Ishikawa (cell line): ENCODE measurements around the gene KIRREL3.

Experiments
- CEBPB ChIP-seq: IDR thresholded peaks from 2 replicates; pipeline ENCODE4 v1.6.1; 2012
- CREB1 ChIP-seq: IDR thresholded peaks from 2 replicates; pipeline ENCODE4 v1.6.1; 2012; ENCODE audit warnings: low read depth
- EGR1 ChIP-seq: IDR thresholded peaks from 2 replicates; pipeline ENCODE4 v1.6.1; 2012
- EP300 ChIP-seq: IDR thresholded peaks from 2 replicates; pipeline ENCODE4 v1.6.1; 2012; ENCODE audit warnings: borderline replicate concordance
- FOXM1 ChIP-seq: IDR thresholded peaks from 2 replicates; pipeline ENCODE4 v1.6.1; 2012; ENCODE audit warnings: low read depth, borderline replicate concordance
- NFIC ChIP-seq: IDR thresholded peaks from 2 replicates; pipeline ENCODE4 v1.6.1; 2012
- RAD21 ChIP-seq: IDR thresholded peaks from 2 replicates; pipeline ENCODE4 v1.6.1; 2012; ENCODE audit warnings: low read depth
- REST ChIP-seq: IDR thresholded peaks from 2 replicates; pipeline ENCODE4 v1.6.1; 2012; ENCODE audit warnings: low read depth, mild to moderate bottlenecking
- TAF1 ChIP-seq: IDR thresholded peaks from 2 replicates; pipeline ENCODE4 v1.6.1; 2012; ENCODE audit warnings: low read depth, mild to moderate bottlenecking
- TCF12 ChIP-seq: IDR thresholded peaks from 2 replicates; pipeline ENCODE4 v1.6.1; 2012; ENCODE audit warnings: low read depth
- TEAD4 ChIP-seq: IDR thresholded peaks from 2 replicates; pipeline ENCODE4 v1.6.1; 2012
- YY1 ChIP-seq: IDR thresholded peaks from 2 replicates; pipeline ENCODE4 v1.6.1; 2012; ENCODE audit warnings: low read depth
- ZBTB7A ChIP-seq: IDR thresholded peaks from 2 replicates; pipeline ENCODE4 v1.6.1; 2012; ENCODE audit warnings: low read depth
- TF ChIP-seq, protein P1 (sequence below): IDR thresholded peaks from 2 replicates; pipeline ENCODE4 v1.6.1; 2012
- TF ChIP-seq, protein P2 (sequence below): IDR thresholded peaks from 2 replicates; pipeline ENCODE4 v1.6.1; 2012

The KIRREL3 gene

GRCh38 chr11:126492331-126493082 is 508.1 kb downstream of the KIRREL3 start:
- TF ChIP-seq RAD21 (no peak), REST (no peak), TCF12 (no peak)

DNA sequence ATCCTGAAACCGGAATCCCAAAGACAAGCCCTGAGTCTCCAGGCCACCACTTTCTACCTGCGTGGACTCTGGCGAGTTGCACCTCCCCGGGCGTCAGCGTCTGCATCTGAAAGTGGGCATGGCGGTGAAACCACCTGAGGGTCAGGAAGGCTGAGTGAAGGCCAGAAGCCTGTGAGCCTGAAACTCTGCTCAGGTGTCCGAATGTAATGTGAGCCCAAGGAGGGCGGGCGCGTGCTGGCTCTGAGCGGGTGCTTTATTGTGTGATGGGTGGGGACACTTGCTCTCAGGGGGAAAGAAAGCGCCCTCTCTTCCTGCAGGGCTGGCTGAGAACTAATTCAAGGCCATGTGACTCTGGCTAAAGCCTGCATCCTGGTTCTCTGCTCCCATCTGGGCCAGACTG is 509.5 kb downstream of the KIRREL3 start:
- TF ChIP-seq NFIC: no peak
- TF ChIP-seq, protein P1, sequence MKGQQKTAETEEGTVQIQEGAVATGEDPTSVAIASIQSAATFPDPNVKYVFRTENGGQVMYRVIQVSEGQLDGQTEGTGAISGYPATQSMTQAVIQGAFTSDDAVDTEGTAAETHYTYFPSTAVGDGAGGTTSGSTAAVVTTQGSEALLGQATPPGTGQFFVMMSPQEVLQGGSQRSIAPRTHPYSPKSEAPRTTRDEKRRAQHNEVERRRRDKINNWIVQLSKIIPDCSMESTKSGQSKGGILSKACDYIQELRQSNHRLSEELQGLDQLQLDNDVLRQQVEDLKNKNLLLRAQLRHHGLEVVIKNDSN: peak; percentile 81
- no peak for TF ChIP-seq EP300

DNA sequence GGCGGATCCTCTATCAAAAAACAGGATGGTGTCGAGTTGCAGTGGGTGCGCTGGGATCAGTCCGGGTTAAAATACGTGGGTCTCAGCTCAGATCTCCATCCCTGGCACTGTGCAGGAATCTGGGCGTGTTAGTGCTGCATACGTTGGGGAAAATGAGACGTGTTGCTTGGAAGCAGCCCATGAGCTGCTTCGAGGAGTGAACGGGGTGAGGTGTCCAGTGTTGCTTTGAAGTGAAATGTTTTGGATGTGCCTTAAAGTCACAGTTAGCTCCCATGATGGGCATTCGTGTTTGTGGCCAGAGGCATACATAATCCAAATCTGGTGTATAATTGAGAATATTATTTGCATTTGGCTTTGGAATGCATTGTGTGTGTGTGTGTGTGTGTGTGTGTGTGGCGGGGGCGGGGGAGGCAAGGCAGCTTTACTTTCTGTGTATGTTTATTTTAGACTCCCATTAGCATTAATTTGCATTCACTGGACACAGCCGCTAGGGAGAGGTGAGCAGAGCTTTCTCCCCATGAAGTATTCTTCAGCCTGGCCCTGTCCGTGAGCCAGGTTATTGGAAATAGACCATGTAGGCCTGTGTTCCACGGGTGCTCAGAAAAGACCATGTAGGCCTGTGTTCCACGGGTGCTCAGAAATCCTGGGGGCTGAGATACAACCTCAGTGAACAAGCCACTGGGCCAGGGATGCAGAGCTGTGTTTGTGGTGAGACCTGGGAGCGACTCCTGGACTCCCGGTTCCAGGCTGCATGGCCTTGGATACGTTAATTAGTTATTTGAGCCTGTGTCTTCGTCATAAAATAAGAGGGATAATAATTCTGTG is 510.5 kb downstream of the KIRREL3 start:
- TF ChIP-seq RAD21 (no peak), TEAD4 (no peak), CREB1 (no peak), YY1 (no peak), EP300 (no peak), ZBTB7A (no peak), EGR1 (no peak), TAF1 (no peak), FOXM1 (no peak), NFIC (no peak)

DNA sequence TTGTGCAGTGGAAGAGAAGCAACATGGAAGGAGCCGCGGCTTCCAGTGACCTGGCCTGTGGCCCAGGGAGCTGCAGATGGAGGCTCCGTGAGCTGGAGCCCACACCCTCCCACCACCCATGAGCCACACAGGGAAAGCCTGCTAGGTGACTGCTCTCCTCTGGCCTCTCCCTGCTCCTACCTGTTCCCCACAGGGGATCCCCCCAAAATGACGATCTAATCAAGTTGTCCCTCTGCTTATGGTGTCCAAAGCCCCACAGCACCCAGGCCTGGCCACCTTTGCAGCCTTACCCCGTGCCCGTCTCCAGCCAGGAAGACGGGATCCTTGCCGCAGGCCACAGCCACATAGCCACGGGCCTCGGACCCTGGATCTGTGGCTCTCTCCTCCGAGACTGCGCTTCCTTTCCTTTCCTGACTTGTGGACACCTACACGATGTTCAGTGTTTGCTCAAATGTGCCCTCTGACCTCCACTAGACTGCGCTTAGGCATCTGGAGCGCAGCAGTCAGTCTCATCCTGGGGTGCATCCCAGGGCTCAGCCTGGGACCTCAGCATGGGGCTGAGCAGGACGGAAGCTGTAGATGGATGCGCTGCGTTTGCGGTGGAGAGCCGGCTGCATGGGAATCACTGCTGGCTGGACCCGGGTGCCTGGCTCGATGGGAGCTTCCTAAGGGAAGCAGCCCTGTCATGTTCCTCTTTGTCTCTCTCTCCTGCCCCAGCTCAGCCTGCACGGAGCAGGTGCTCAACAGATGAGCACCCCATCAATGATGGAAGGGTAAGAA is 511.8 kb downstream of the KIRREL3 start:
- TF ChIP-seq NFIC: no peak
- no peak for TF ChIP-seq FOXM1
- TF ChIP-seq EGR1: no peak
- TF ChIP-seq, protein P2, sequence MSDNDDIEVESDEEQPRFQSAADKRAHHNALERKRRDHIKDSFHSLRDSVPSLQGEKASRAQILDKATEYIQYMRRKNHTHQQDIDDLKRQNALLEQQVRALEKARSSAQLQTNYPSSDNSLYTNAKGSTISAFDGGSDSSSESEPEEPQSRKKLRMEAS: no peak
- no peak for TF ChIP-seq CREB1
- no peak for TF ChIP-seq EP300
- no peak for TF ChIP-seq TEAD4

DNA sequence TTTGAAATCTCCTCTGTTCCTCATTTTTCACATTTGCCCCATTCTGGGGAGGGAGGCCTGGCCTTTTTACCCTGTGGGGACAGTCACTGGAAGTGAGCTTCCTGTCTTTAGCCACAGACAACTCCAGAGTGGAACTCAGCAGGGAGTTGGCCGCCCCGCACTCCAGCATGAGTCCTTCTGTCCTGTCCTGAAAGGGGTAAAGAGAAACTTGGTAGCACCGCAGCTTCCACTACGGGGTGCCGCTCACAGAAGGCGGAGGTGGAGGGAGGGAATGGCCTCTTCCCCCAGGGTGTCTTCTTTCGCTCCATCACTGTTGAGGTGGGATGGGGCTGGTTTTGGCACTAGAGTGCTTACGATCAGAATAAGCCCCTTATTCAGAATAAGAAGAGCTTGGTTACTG is 512.9 kb downstream of the KIRREL3 start:
- no peak for TF ChIP-seq CEBPB
- no peak for TF ChIP-seq CREB1
- TF ChIP-seq, protein P1: no peak
- TF ChIP-seq YY1: no peak
- TF ChIP-seq ZBTB7A: no peak

DNA sequence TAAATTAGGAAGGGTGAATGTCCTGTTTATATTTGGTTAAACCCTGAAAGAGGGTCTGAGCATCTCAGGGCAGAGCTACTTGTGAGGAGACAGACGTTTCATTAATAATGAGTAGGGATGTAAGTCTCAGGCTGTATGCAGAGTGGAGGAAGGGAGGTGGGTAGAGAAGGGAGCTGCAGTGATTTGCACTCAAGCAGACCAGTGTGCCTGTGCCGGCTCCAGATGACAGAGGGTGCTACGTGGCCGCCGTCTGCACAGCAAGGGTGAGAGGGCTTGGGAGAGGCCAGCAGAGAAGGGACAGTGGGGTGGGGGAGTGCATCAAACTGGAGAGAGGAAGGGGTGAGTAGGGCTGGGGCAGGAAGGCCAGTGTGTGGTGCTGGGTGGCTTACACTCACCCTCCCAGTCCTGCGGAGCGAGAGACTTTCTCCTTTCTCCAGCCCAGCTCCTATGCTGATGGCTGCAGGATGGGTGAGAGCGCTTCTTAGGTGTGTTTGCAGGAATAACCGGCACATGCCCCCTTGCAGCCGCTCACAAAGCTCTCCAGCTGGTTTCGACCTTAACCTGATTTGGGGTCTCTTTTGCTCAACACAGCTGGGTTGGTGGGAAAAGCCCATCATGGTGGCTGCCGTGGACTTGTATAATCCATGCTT is 514.5 kb downstream of the KIRREL3 start:
- TF ChIP-seq FOXM1 (no peak), CREB1 (no peak), EGR1 (no peak), NFIC (no peak), TEAD4 (no peak), RAD21 (no peak), ZBTB7A (no peak), TCF12 (no peak), CEBPB (no peak), TAF1 (no peak), EP300 (no peak), YY1 (no peak), REST (no peak)
- TF ChIP-seq, protein P1: no peak
- TF ChIP-seq, protein P2: no peak
